Osteocyte (in vitro differentiated cells): ENCODE results near the gene AP5M1. TPM values are rescaled to one million over a fixed set of nuclear protein-coding genes. Genes with fewer than 3 reads are reported as not detected.

Source experiments
- DNase-seq: peaks from one replicate; pipeline ENCODE4 v3.0.0; 2021; ENCODE audit warnings: mixed read lengths; ENCODE audit not compliant: unreplicated experiment; ENCODE audit errors: extremely low spot score
- H3K27ac Mint-ChIP-seq: one replicate; pipeline ENCODE4 v1.8.0; 2021; ENCODE audit warnings: mild to moderate bottlenecking, mixed read lengths; ENCODE audit not compliant: unreplicated experiment
- H3K27me3 Mint-ChIP-seq: one replicate; pipeline ENCODE4 v1.8.0; 2021; ENCODE audit warnings: mixed read lengths; ENCODE audit not compliant: unreplicated experiment
- H3K36me3 Mint-ChIP-seq: one replicate; pipeline ENCODE4 v1.8.0; 2021; ENCODE audit warnings: mixed read lengths; ENCODE audit not compliant: unreplicated experiment
- H3K4me1 Mint-ChIP-seq: one replicate; pipeline ENCODE4 v1.8.0; 2021; ENCODE audit warnings: mixed read lengths; ENCODE audit not compliant: unreplicated experiment
- H3K4me3 Mint-ChIP-seq: one replicate; pipeline ENCODE4 v1.8.0; 2021; ENCODE audit warnings: mild to moderate bottlenecking, moderate library complexity, mixed read lengths; ENCODE audit not compliant: unreplicated experiment
- H3K9me3 Mint-ChIP-seq: one replicate; pipeline ENCODE4 v1.8.0; 2021; ENCODE audit warnings: mixed read lengths; ENCODE audit not compliant: unreplicated experiment
- total RNA-seq: library from RNA; stranded (reverse); gene quantifications from 2 replicates; pipeline ENCODE4 v1.2.1, GENCODE V29; 2021
- TF ChIP-seq, protein P1 (sequence below): fragments of 200-600 bp; sonication (generic); IDR thresholded peaks from 2 replicates; pipeline ENCODE4 v1.5.0; 2021; ENCODE audit warnings: antibody characterized with exemption, mild to moderate bottlenecking, moderate library complexity

Gene AP5M1
- total RNA-seq, 1 donor from 2014 or later: 36.0 TPM

DNA sequence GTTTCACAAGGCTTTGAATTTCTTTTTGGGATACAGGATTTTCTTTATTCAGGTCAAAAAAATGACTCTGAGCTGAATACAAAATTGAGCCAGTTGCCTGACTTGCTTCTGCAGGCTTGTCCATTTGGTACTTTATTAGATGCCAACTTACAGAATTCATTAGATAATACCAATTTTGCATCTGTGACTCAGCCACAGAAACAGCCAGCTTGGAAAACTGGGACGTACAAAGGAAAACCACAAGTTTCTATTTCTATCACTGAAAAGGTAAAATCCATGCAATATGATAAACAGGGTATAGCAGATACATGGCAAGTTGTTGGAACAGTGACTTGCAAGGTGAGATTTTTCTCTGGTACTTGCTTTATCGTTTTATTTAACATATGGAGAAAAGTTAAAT is 5.8 kb downstream of the AP5M1 start:
- no peaks in the 10 kb centered on the region for H3K9me3 Mint-ChIP-seq
- no peak for DNase-seq
- peaks cover 29% of the 10 kb centered on the region for H3K36me3 Mint-ChIP-seq
- no peaks in the 10 kb centered on the region for H3K27me3 Mint-ChIP-seq
- TF ChIP-seq, protein P1, sequence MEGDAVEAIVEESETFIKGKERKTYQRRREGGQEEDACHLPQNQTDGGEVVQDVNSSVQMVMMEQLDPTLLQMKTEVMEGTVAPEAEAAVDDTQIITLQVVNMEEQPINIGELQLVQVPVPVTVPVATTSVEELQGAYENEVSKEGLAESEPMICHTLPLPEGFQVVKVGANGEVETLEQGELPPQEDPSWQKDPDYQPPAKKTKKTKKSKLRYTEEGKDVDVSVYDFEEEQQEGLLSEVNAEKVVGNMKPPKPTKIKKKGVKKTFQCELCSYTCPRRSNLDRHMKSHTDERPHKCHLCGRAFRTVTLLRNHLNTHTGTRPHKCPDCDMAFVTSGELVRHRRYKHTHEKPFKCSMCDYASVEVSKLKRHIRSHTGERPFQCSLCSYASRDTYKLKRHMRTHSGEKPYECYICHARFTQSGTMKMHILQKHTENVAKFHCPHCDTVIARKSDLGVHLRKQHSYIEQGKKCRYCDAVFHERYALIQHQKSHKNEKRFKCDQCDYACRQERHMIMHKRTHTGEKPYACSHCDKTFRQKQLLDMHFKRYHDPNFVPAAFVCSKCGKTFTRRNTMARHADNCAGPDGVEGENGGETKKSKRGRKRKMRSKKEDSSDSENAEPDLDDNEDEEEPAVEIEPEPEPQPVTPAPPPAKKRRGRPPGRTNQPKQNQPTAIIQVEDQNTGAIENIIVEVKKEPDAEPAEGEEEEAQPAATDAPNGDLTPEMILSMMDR: no peak
- no peak overlapping the region for H3K4me3 Mint-ChIP-seq
- H3K27ac Mint-ChIP-seq: no peak overlapping the region
- H3K4me1 Mint-ChIP-seq: peaks cover 27% of the 10 kb centered on the region

DNA sequence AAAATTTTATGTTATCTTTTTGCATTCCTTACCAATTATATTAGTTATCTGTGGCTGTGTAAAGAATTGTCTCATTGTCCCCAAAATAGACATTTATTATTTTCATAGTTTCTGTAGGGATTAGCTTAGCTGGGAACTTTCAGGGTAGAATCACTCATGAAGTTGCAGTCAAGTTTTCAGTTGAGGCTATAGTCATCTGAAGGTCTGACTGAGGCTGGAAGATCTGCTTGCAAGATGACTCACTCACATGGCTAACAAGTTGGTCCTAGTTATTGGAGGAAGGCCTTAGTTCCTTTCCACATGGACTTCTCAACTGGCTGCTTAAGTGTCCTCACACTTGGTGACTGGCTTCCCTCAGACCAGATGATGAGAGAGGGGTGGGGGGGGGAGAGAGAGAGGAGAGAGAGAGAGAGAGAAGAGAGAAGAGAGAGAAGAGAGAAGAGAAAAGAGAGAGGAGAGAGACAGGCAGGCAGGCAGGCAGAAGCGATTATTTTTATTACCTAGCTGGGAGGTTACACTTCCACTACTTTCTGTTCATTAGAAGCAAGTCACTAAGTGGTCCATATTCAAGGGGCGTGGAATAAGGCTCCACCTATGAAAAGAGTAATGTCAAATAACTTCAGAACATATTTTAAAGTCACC is 6.4 kb downstream of the AP5M1 start:
- DNase-seq: no peak
- TF ChIP-seq, protein P1: no peak
- no peaks in the 10 kb centered on the region for H3K9me3 Mint-ChIP-seq
- no peak overlapping the region for H3K27ac Mint-ChIP-seq
- no peaks in the 10 kb centered on the region for H3K27me3 Mint-ChIP-seq
- H3K4me3 Mint-ChIP-seq: no peak overlapping the region
- peaks cover 22% of the 10 kb centered on the region for H3K4me1 Mint-ChIP-seq
- H3K36me3 Mint-ChIP-seq: peaks cover 30% of the 10 kb centered on the region

DNA sequence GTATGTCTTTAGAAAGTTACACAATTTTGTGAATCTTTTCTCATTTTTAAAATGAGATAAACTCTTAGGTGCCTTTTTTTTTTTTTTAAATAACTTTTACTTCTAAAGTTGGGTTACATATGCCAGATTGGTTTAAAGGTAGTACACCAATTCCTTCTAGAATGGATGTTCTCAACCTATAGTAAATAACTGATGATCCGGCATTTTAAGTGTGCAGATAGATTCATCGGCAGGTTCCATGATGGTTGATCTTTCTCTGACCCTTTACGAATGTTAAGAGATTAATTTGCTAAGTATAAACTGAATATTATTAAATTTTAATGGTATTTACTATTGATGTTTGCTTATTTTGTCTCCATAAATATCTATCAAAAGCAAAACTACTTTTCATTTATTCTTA is 8.3 kb downstream of the AP5M1 start:
- Mint-ChIP-seq H3K27ac (no peak overlapping the region), H3K36me3 (peaks cover 36% of the 10 kb centered on the region), H3K9me3 (no peaks in the 10 kb centered on the region), H3K4me1 (peaks cover 4% of the 10 kb centered on the region), H3K27me3 (no peaks in the 10 kb centered on the region), H3K4me3 (no peak overlapping the region)
- no peak for DNase-seq
- TF ChIP-seq, protein P1: no peak

DNA sequence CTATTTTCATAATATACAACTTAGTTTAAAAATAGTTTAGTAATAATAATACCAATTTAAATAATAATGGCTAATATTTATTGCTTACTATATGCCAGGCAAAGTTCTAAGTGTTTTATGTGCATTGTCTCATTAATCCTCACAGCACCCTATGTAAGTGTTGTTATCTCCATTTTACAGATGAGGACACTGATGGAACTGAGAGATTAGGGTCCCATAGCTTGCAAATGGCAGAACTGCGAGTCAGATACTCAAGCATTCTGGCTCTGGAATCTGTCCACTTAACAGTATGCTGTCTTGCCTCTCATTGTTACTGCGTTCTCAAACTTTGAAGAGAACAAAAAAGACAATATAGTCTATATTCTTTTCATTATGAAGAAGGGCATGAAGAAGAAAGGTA is 19.0 kb downstream of the AP5M1 start:
- no peak overlapping the region for H3K27ac Mint-ChIP-seq
- H3K4me3 Mint-ChIP-seq: no peak overlapping the region
- H3K36me3 Mint-ChIP-seq: peaks cover 22% of the 10 kb centered on the region
- no peak for DNase-seq
- H3K9me3 Mint-ChIP-seq: no peaks in the 10 kb centered on the region
- H3K27me3 Mint-ChIP-seq: no peaks in the 10 kb centered on the region
- TF ChIP-seq, protein P1: no peak
- H3K4me1 Mint-ChIP-seq: no peaks in the 10 kb centered on the region

DNA sequence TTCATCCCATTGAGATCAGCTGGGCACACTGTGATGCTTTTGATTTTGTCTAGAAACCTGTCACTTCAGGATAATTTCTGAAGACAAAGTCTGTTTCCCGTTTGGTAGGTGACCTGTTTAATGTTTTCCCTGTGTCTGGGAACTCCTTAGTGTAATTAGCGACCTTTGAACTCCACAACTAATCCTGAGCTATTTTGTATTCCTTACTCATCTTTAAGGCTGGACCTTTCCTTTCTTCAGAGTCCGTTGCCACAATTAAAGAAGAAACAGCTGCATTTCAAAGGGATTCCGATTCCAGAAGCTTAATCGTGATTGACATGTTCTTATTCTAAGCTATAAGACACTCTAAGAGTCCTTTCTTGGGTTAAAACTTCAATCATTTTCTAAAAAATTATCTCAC is 22.0 kb downstream of the AP5M1 start:
- DNase-seq: no peak
- no peaks in the 10 kb centered on the region for H3K9me3 Mint-ChIP-seq
- H3K36me3 Mint-ChIP-seq: peaks cover 6% of the 10 kb centered on the region
- H3K27ac Mint-ChIP-seq: no peak overlapping the region
- TF ChIP-seq, protein P1: no peak
- H3K4me1 Mint-ChIP-seq: no peaks in the 10 kb centered on the region
- no peak overlapping the region for H3K4me3 Mint-ChIP-seq
- H3K27me3 Mint-ChIP-seq: no peaks in the 10 kb centered on the region
